Left lung (tissue), 10 donors: ENCODE measurements around the gene NELFA. TPM values are rescaled to one million over a fixed set of nuclear protein-coding genes. Genes with fewer than 3 reads are reported as not detected.

Experiments used
- ATAC-seq: fragments of 200-7000 bp; cut with Tn5 transposase; one replicate; pipeline ENCODE4 v1.9.1; 2020; ENCODE audit warnings: moderate library complexity
- DNase-seq, 4 donors: peaks; one replicate each; pipeline ENCODE4 v3.0.0-alpha.2; 2013 to 2020
- H3K27ac ChIP-seq, 2 donors: fragments of 200-600 bp; sonication (generic) in 1 of 2; one replicate each; pipeline versions ENCODE4 v1.5.0 to v1.8.0; 2020 to 2021
- H3K27me3 ChIP-seq, 2 donors: fragments of 200-600 bp; sonication (generic) in 1 of 2; one replicate each; pipeline versions ENCODE4 v1.5.0 to v1.8.0; 2020 to 2021
- H3K36me3 ChIP-seq, 2 donors: fragments of 200-600 bp; sonication (generic) in 1 of 2; one replicate each; pipeline versions ENCODE4 v1.5.0 to v1.8.0; 2020 to 2021
- H3K4me1 ChIP-seq, 2 donors: fragments of 200-600 bp; one replicate each; pipeline ENCODE4 v1.8.0; 2021
- H3K4me3 ChIP-seq, 2 donors: fragments of 200-600 bp; sonication (generic) in 1 of 2; one replicate each; pipeline versions ENCODE4 v1.5.0 to v1.8.0; 2020 to 2021; ENCODE audit warnings: mild to moderate bottlenecking in 1 of 2
- H3K9me3 ChIP-seq, 2 donors: fragments of 200-600 bp; sonication (generic) in 1 of 2; one replicate each; pipeline versions ENCODE4 v1.5.0 to v1.8.0; 2020 to 2021
- intact Hi-C, 2 donors: fragments of 100-400 bp; cut with DNase I; formaldehyde crosslinking; loops; one replicate each; pipeline versions ENCODE4 v1.11.2 to v1.14.2; 2022
- polyA plus RNA-seq, 6 donors: library from polyadenylated mRNA; unstranded; fragments of 120-200 nt; gene quantifications; one replicate each; pipeline ENCODE4 v1.2.1, GENCODE V29; 2013; ENCODE audit not compliant: insufficient read length in 6 of 6
- total RNA-seq, 2 donors: library from RNA; stranded (reverse); fragmentation: NEBNext Ultra II Directional; extraction: Animal tissue kit (Norgen Biotek cat#: 25700); gene quantifications; one replicate each; pipeline ENCODE4 v1.2.1, GENCODE V29; 2021
- TF ChIP-seq, protein P1 (sequence below), 2 donors: fragments of 200-600 bp; sonication (generic) in 1 of 2; IDR thresholded peaks; one replicate each; pipeline versions ENCODE4 v1.5.0 to v1.8.0; 2021; ENCODE audit warnings: antibody characterized with exemption in 2 of 2
- donor health status: DM: no; HTN: yes; CAD: no.
- donor health status: DM: no; HTN: no; CAD: no.

NELFA gene
- total and polyA plus RNA-seq, 8 donors = 22.5 to 36.4 (median 30.7) TPM

DNA sequence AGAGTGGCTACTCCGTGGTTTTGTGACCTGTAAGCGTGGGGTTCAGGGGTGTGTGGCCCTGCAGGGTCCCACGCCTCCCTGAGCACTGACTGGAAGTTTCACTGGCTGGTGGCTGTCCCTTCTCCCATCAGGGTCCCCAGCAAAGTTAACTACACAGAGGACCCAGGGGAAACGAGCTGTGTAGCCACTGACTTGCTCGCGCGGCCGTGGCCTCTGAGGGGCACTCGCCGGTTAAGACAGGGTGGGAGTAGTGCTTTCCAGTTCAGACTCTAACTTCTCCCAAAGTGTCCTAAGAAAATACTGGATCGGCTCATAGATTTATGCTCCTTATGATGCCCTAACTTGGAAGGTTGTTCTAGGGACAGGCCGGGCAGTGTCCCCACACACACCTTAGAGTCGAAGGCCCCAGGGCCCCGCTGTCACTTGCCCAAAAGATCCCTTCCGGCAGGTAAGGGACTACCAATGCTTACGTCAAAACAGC lies 28.2 kb downstream of the NELFA start:
- H3K27me3 ChIP-seq = no peaks in the 10 kb centered on the region
- H3K4me3 ChIP-seq = no peak overlapping the region
- no peak overlapping the region for H3K27ac ChIP-seq
- no peaks in the 10 kb centered on the region for H3K4me1 ChIP-seq
- TF ChIP-seq, protein P1, sequence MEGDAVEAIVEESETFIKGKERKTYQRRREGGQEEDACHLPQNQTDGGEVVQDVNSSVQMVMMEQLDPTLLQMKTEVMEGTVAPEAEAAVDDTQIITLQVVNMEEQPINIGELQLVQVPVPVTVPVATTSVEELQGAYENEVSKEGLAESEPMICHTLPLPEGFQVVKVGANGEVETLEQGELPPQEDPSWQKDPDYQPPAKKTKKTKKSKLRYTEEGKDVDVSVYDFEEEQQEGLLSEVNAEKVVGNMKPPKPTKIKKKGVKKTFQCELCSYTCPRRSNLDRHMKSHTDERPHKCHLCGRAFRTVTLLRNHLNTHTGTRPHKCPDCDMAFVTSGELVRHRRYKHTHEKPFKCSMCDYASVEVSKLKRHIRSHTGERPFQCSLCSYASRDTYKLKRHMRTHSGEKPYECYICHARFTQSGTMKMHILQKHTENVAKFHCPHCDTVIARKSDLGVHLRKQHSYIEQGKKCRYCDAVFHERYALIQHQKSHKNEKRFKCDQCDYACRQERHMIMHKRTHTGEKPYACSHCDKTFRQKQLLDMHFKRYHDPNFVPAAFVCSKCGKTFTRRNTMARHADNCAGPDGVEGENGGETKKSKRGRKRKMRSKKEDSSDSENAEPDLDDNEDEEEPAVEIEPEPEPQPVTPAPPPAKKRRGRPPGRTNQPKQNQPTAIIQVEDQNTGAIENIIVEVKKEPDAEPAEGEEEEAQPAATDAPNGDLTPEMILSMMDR (IDR thresholded peaks at IDR 0.05) = no peak
- intact Hi-C loops = no loop called here
- H3K36me3 ChIP-seq = peaks cover 0 to 100% of the 10 kb centered on the region in 2 donors
- ATAC-seq = no peak
- no peaks in the 10 kb centered on the region for H3K9me3 ChIP-seq
- peak in 1 of 4 donors; percentile 19 for DNase-seq

DNA sequence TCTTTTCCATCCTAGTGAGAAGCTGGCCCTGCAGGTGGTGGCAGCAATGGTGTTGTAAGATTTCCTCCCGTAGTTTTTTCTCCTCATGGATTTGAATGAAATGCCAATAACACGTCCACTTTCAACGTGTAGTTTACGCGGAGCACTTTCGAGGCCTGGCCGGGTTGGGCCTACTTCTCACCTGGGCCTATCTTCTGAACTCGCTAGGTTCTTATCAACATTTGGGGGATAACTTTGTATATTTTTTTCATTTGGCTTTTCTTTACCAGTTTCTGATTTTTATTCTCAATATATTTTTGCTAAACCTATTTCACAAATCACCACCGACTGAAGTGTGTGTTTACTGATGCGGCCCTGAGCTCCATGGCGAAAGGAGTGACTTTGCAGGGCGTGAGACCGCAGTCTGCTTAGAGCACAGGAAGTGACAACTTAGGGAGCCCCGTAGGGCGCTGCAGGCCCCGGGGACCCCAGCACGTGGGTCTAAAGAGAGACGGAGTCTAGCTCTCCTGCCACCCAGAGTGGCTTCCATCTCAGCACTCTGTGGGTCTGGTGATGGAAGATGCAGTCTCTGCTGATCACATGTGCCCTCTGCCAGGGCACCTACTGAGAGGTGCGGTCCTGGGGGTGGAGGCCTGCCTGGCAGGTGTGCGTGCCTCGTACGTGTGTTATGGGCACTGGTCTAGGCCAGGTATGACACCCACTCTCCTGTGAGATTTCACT lies 29.1 kb downstream of the NELFA start:
- intact Hi-C loops = no loop called here
- Histone ChIP-seq H3K4me1 (no peaks in the 10 kb centered on the region), H3K27me3 (no peaks in the 10 kb centered on the region), H3K4me3 (no peak overlapping the region), H3K27ac (no peak overlapping the region), H3K9me3 (no peaks in the 10 kb centered on the region), H3K36me3 (peaks cover 0 to 100% of the 10 kb centered on the region in 2 donors)
- no peak for ATAC-seq
- DNase-seq = no peak
- TF ChIP-seq, protein P1 (IDR thresholded peaks at IDR 0.05) = no peak

DNA sequence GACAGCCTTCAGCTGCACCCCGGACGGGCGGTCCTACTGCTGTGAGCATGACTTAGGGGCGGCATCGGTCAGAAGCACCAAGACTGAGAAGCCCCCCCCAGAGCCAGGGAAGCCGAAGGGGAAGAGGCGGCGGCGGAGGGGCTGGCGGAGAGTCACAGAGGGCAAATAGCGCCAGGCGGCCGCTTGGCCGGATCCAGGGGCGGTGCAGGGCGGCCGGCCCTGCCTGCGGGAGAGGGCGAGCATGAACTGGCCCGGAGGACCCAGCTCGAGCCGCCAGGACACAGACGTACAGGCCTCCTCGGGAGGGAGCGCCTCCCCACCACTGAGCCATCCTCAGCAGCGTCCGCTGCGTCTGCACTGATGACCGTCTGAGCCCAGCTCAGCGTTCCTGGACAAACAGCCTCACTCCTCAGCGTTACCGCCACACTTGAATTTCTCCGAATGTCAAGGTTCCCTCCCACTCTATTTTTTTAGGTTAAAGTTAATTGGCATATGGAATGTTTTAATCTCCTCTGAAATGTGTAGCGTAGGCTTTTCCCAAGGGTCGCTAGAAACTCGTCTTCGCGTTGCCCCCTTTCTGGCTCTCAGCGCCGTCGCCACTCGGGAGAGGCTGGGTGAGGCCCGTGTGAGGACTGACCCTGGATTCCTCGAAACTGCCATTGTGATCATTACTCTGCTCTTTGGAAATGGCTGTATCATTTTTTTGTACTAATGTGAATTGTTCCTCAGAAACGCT lies 29.9 kb downstream of the NELFA start:
- Histone ChIP-seq H3K4me1 (no peaks in the 10 kb centered on the region), H3K27ac (no peak overlapping the region), H3K9me3 (no peaks in the 10 kb centered on the region), H3K36me3 (peaks cover 0 to 100% of the 10 kb centered on the region in 2 donors), H3K27me3 (no peaks in the 10 kb centered on the region), H3K4me3 (no peak overlapping the region)
- intact Hi-C loops = no loop called here
- TF ChIP-seq, protein P1 (IDR thresholded peaks at IDR 0.05) = no peak
- no peak for DNase-seq
- no peak for ATAC-seq

DNA sequence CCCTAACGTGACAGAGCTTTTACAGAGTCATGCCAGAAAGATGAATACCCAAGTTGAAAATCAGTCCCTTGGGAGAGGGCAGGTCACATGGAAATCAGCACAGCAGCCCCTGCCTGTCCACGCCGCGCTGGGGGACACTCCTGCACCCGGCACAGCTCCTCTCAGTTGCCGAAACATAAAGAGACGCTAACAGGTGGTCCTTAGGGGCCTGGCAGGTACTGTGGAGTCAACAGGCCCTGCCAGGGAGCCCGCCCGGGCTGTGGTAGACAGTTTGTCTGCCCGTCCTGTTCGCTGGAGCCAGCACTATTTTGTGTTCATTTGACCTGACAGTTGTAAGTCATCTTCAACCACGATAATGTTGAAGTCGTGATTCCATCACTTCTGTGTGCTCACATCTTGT lies 30.5 kb downstream of the NELFA start:
- TF ChIP-seq, protein P1 (IDR thresholded peaks at IDR 0.05) = no peak
- DNase-seq (no peak), ATAC-seq (no peak)
- Histone ChIP-seq H3K9me3 (no peaks in the 10 kb centered on the region), H3K27ac (no peak overlapping the region), H3K4me1 (no peaks in the 10 kb centered on the region), H3K36me3 (peaks cover 0 to 100% of the 10 kb centered on the region in 2 donors), H3K27me3 (no peaks in the 10 kb centered on the region), H3K4me3 (no peak overlapping the region)
- intact Hi-C loops = no loop called here
